H1 (cell line): Measurements from ENCODE around the gene DBX1. TPM values are rescaled to one million over a fixed set of nuclear protein-coding genes. Genes with fewer than 3 reads are reported as not detected.
A peak's percentile ranks its signal among the peaks of the same experiment; 100 is the strongest.

ENCODE experiments used
- CTCF ChIA-PET: fragments of 300-600 bp; sonication (Branson Sonifier 250); formaldehyde crosslinking; loops from one replicate; lab custom pipeline; 2021; ENCODE audit not compliant: partially characterized antibody; lab: Charles Lee
- POLR2A ChIA-PET: fragments of 300-600 bp; sonication (Branson Sonifier 250); formaldehyde crosslinking; loops from one replicate; lab custom pipeline; 2021; ENCODE audit warnings: inconsistent platforms; ENCODE audit not compliant: partially characterized antibody; lab: Charles Lee
- DNase-seq, 2 experiments: peaks; one replicate each; pipeline versions ENCODE4 v3.0.0 to v3.0.0-alpha.2; 2010 to 2022; ENCODE audit warnings: low spot score in 2 of 2, low read depth in 1 of 2, mixed read lengths in 1 of 2
- FAIRE-seq: peaks from 2 replicates; lab custom pipeline; 2011; peaks lifted over from hg19 to GRCh38; lab: Jason Lieb, UNC
- H2AFZ ChIP-seq: 2 replicates; pipeline ENCODE4 v1.8.1; 2012; ENCODE audit warnings: low read length, inconsistent platforms
- H2AK5ac ChIP-seq: 2 replicates; pipeline ENCODE4 v1.6.1; 2013; ENCODE audit warnings: low read depth, low read length
- H2BK120ac ChIP-seq: replicated peaks from 2 replicates; pipeline ENCODE3; 2013; ENCODE audit warnings: low read depth, low read length, inconsistent platforms
- H2BK12ac ChIP-seq: 2 replicates; pipeline ENCODE4 v1.6.1; 2013; ENCODE audit warnings: low read depth, low read length
- H2BK15ac ChIP-seq: 2 replicates; pipeline ENCODE4 v1.6.1; 2013; ENCODE audit warnings: low read length
- H2BK20ac ChIP-seq: 2 replicates; pipeline ENCODE4 v1.6.1; 2013; ENCODE audit warnings: low read length
- H2BK5ac ChIP-seq: 2 replicates; pipeline ENCODE4 v1.6.1; 2013; ENCODE audit warnings: low read depth, low read length
- H3K14ac ChIP-seq: 2 replicates; pipeline ENCODE4 v1.6.1; 2013; ENCODE audit warnings: inconsistent platforms; ENCODE audit not compliant: insufficient read length
- H3K18ac ChIP-seq: 2 replicates; pipeline ENCODE4 v1.6.1; 2013; ENCODE audit warnings: low read length; ENCODE audit errors: extremely low read depth
- H3K23ac ChIP-seq: 2 replicates; pipeline ENCODE4 v1.6.1; 2013; ENCODE audit warnings: inconsistent platforms; ENCODE audit not compliant: insufficient read length
- H3K23me2 ChIP-seq: 2 replicates; pipeline ENCODE4 v1.6.1; 2013; ENCODE audit warnings: low read depth, low read length
- H3K27ac ChIP-seq: 2 replicates; pipeline ENCODE4 v1.6.1; 2011; ENCODE audit warnings: low read depth, low read length, inconsistent platforms
- H3K27me3 ChIP-seq, 4 experiments: replicated peaks in 1 of 4; 1 replicate in 1 of 4; 2 replicates in 3 of 4; pipeline versions ENCODE4 v1.6.1 to v1.8.1; 2011 to 2013; ENCODE audit warnings: low read length in 3 of 4, mild to moderate bottlenecking in 3 of 4, inconsistent platforms in 2 of 4, mixed read lengths in 2 of 4, moderate library complexity in 1 of 4; ENCODE audit not compliant: control insufficient read depth in 3 of 4, insufficient read depth in 3 of 4; ENCODE audit errors: extremely low read depth in 1 of 4
- H3K36me3 ChIP-seq, 4 experiments: 2 replicates each; pipeline versions ENCODE4 v1.6.1 to v1.8.1; 2011 to 2013; ENCODE audit warnings: mild to moderate bottlenecking in 4 of 4, low read length in 3 of 4, moderate library complexity in 2 of 4, control low read depth in 1 of 4, inconsistent platforms in 1 of 4; ENCODE audit not compliant: insufficient read depth in 4 of 4, control insufficient read depth in 2 of 4
- H3K4ac ChIP-seq: replicated peaks from 2 replicates; pipeline ENCODE3; 2013; ENCODE audit warnings: low read length, low read depth, mixed read lengths, inconsistent platforms; ENCODE audit not compliant: insufficient read length
- H3K4me1 ChIP-seq, 4 experiments: replicated peaks in 1 of 4; 1 replicate in 1 of 4; 2 replicates in 3 of 4; pipeline versions ENCODE4 v1.6.1 to v1.8.1; 2011 to 2013; ENCODE audit warnings: low read length in 3 of 4, inconsistent platforms in 2 of 4, mixed read lengths in 1 of 4; ENCODE audit not compliant: insufficient read depth in 4 of 4, control insufficient read depth in 3 of 4
- H3K4me2 ChIP-seq, 2 experiments: 2 replicates each; pipeline versions ENCODE4 v1.6.1 to v1.8.1; 2011 to 2013; ENCODE audit warnings: low read depth in 2 of 2, low read length in 2 of 2, control low read depth in 1 of 2, inconsistent platforms in 1 of 2, mild to moderate bottlenecking in 1 of 2; ENCODE audit not compliant: insufficient read depth in 1 of 2
- H3K4me3 ChIP-seq, 4 experiments: fragments of 200-600, 300-600 bp in 1 of 4; sonication (generic), shearing (Covaris generic), sonication (Bioruptor Twin) in 1 of 4; 2 replicates each; pipeline versions ENCODE4 v1.5.1 to v1.8.1; 2011 to 2016; ENCODE audit warnings: low read length in 4 of 4, low read depth in 3 of 4, control low read depth in 2 of 4, inconsistent platforms in 2 of 4, mild to moderate bottlenecking in 2 of 4, mixed read lengths in 1 of 4, moderate library complexity in 1 of 4; ENCODE audit not compliant: insufficient read depth in 2 of 4; ENCODE audit errors: extremely low read depth in 1 of 4
- H3K56ac ChIP-seq: replicated peaks from 2 replicates; pipeline ENCODE3; 2013; ENCODE audit warnings: low read depth, mild to moderate bottlenecking, mixed read lengths, low read length, inconsistent platforms; ENCODE audit not compliant: insufficient read length
- H3K79me1 ChIP-seq: 2 replicates; pipeline ENCODE4 v1.6.1; 2013; ENCODE audit warnings: low read depth, low read length, control low read depth
- H3K79me2 ChIP-seq, 2 experiments: 2 replicates each; pipeline versions ENCODE4 v1.6.1 to v1.8.1; 2012 to 2013; ENCODE audit warnings: low read length in 2 of 2, mild to moderate bottlenecking in 2 of 2, inconsistent platforms in 1 of 2; ENCODE audit not compliant: insufficient read depth in 2 of 2, control insufficient read depth in 1 of 2
- H3K9ac ChIP-seq, 4 experiments: replicated peaks in 1 of 4; 1 replicate in 1 of 4; 2 replicates in 3 of 4; pipeline versions ENCODE4 v1.6.1 to v1.8.1; 2011 to 2013; ENCODE audit warnings: low read depth in 3 of 4, low read length in 3 of 4, control low read depth in 2 of 4, mild to moderate bottlenecking in 2 of 4, moderate library complexity in 2 of 4, inconsistent platforms in 1 of 4; ENCODE audit errors: extremely low read depth in 1 of 4
- H3K9me3 ChIP-seq, 2 experiments: 2 replicates each; pipeline versions ENCODE4 v1.6.1 to v1.8.1; 2012 to 2013; ENCODE audit warnings: mild to moderate bottlenecking in 2 of 2, moderate library complexity in 2 of 2, control low read depth in 1 of 2, inconsistent platforms in 1 of 2, low read depth in 1 of 2, low read length in 1 of 2, mixed read lengths in 1 of 2; ENCODE audit not compliant: insufficient read depth in 2 of 2
- H4K20me1 ChIP-seq, 2 experiments: replicated peaks in 1 of 2; 2 replicates each; pipeline versions ENCODE3 to v1.8.1; 2011 to 2013; ENCODE audit warnings: inconsistent platforms in 2 of 2, low read length in 2 of 2, mild to moderate bottlenecking in 1 of 2; ENCODE audit not compliant: insufficient read depth in 2 of 2, control insufficient read depth in 1 of 2
- H4K5ac ChIP-seq: 2 replicates; pipeline ENCODE4 v1.6.1; 2013; ENCODE audit warnings: low read length, low read depth, mixed read lengths, inconsistent platforms; ENCODE audit not compliant: insufficient read length
- H4K8ac ChIP-seq: 2 replicates; pipeline ENCODE4 v1.8.0; 2013; ENCODE audit warnings: mild to moderate bottlenecking, moderate library complexity, low read length, inconsistent platforms; ENCODE audit not compliant: insufficient read depth; ENCODE audit errors: extremely low read depth
- H4K91ac ChIP-seq: replicated peaks from 2 replicates; pipeline ENCODE3; 2013; ENCODE audit warnings: low read length, mixed read lengths, inconsistent platforms; ENCODE audit not compliant: insufficient read length
- BACH1 ChIP-seq: IDR thresholded peaks from 2 replicates; pipeline ENCODE4 v1.6.1; 2012; ENCODE audit warnings: low read length, improper control_type of control experiment
- EZH2 ChIP-seq: fragments of 200-600 bp; sonication (generic); IDR thresholded peaks from 2 replicates; pipeline ENCODE4 v1.7.1; 2012; ENCODE audit warnings: low read depth, mild to moderate bottlenecking, moderate library complexity, low read length, inconsistent platforms; ENCODE audit not compliant: severe bottlenecking
- GABPA ChIP-seq: IDR thresholded peaks from 2 replicates; pipeline ENCODE4 v1.6.1; 2011; ENCODE audit warnings: mild to moderate bottlenecking, low read length, moderate library complexity, borderline replicate concordance; ENCODE audit not compliant: insufficient read depth
- GTF2F1 ChIP-seq: IDR thresholded peaks from 2 replicates; pipeline ENCODE4 v1.6.1; 2012; ENCODE audit warnings: low read depth, low read length, improper control_type of control experiment, borderline replicate concordance
- PHF8 ChIP-seq: fragments of 200-600 bp; sonication (generic); conservative IDR thresholded peaks from 2 replicates; pipeline ENCODE4 v1.7.1; 2012; ENCODE audit warnings: low read depth, mild to moderate bottlenecking, inconsistent platforms, low read length, moderate library complexity
- POU5F1 ChIP-seq: IDR thresholded peaks from 2 replicates; pipeline ENCODE4 v1.6.1; 2011; ENCODE audit warnings: low read depth, mild to moderate bottlenecking, low read length, moderate library complexity
- SAP30 ChIP-seq: fragments of 300-600 bp; sonication (generic); IDR thresholded peaks from 2 replicates; pipeline ENCODE4 v1.7.1; 2012; ENCODE audit warnings: low read length, moderate library complexity, mild to moderate bottlenecking, inconsistent platforms; ENCODE audit not compliant: insufficient read depth, insufficient replicate concordance
- TAF1 ChIP-seq: IDR thresholded peaks from 2 replicates; pipeline ENCODE4 v1.6.1; 2011; ENCODE audit warnings: mild to moderate bottlenecking, low read depth, low read length
- TBP ChIP-seq: IDR thresholded peaks from 2 replicates; pipeline ENCODE4 v1.6.1; 2011; ENCODE audit warnings: low read depth, low read length, improper control_type of control experiment
- WGBS, 2 experiments: shearing (Covaris generic) in 1 of 2; methylation state at CpG; one replicate each; pipeline versions ENCODE4 v1.1.6 to v1.1.7; 2013 to 2015; ENCODE audit warnings: low lambda C conversion rate in 2 of 2, mixed read lengths in 2 of 2, inconsistent platforms in 1 of 2, low coverage in 1 of 2, missing lambda C conversion rate in 1 of 2; ENCODE audit not compliant: insufficient replicate concordance in 2 of 2, insufficient coverage in 1 of 2, insufficient read length in 1 of 2; ENCODE audit errors: extremely low coverage in 1 of 2, missing lambda C conversion rate in 1 of 2; 5-methylcytosine and 5-hydroxymethylcytosine counted together
- polyA plus RNA-seq, 7 experiments: library from polyadenylated mRNA; depleted of rRNA in 3 of 7; stranded (reverse) in 5 of 7; unstranded in 2 of 7; fragments of >200 nt in 5 of 7; fragments of 200-250 nt in 2 of 7; gene quantifications; 1 replicate in 5 of 7; 2 replicates in 1 of 7; 4 replicates in 1 of 7; pipeline versions ENCODE4 v1.2.1 to v1.2.3, GENCODE V29; 2011 to 2013; ENCODE audit warnings: missing spikeins in 2 of 7, mixed read lengths in 2 of 7
- total RNA-seq: library from RNA; stranded (reverse); fragmentation: NEBNext Ultra II Directional; extraction: Animal tissue kit (Norgen Biotek cat#: 25700); gene quantifications from 2 replicates; pipeline ENCODE4 v1.2.1, GENCODE V29; 2021
- TF ChIP-seq, protein P1 (sequence below): IDR thresholded peaks from 2 replicates; pipeline ENCODE4 v1.6.1; 2012; ENCODE audit warnings: inconsistent platforms
- TF ChIP-seq, protein P2 (sequence below), 3 experiments: IDR thresholded peaks; 1 replicate in 2 of 3; 2 replicates in 1 of 3; pipeline versions ENCODE4 v1.5.1 to v1.6.1; 2011; ENCODE audit warnings: low read length in 3 of 3, mild to moderate bottlenecking in 3 of 3, inconsistent platforms in 2 of 3, low read depth in 1 of 3, moderate library complexity in 1 of 3; ENCODE audit not compliant: insufficient read depth in 1 of 3; ENCODE audit errors: control extremely low read depth in 1 of 3

The DBX1 gene
- total and polyA plus RNA-seq, 2 of the 8 experiments (the other 6 are each of a cell fraction or from before 2014, with no cell fraction given), result not detected

DNA sequence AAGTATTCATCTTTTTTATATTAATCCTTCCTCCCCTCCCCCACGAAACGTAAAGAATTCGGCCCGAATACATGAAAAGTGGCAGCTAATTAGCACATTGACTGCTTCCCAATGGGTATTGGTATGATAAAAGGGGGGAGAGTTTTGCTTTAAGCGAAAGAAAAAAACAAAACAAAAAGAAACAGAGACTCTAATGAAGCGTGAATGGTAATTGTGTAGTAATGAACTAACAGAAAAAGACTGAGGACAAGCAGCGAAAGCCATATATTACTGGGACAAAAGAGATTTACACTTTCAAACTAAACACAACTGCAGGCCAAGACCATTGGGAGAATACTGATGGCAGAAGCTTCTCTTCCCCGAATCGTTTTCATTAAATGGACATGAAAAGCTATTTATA is 2.5 kb downstream of the DBX1 start:
- H4K20me1 ChIP-seq, result peaks cover 8 to 13% of the 10 kb centered on the region in 2 experiments
- H3K9me3 ChIP-seq, result no peaks in the 10 kb centered on the region
- no peak overlapping the region for H3K56ac ChIP-seq
- ChIA-PET POLR2A (no interaction called here), CTCF (interaction anchor here (1.0 to 2.1 kb wide), 3 partner anchors 20 to 211 kb away, joined by 3 to 8 read pairs (median 3); no protein-coding TSS in a partner anchor)
- H2AFZ ChIP-seq, result no peak overlapping the region
- FAIRE-seq (no peak), DNase-seq (no peak)
- H4K8ac ChIP-seq, result no peak overlapping the region
- WGBS, 2 experiments, result 2% methylated on average over 9 of the region's 9 CpGs; no CpG with 5 or more reads in 1 of the 2 experiments
- H3K4me1 ChIP-seq, result peaks cover 14 to 51% (median 21%) of the 10 kb centered on the region in 4 experiments
- no peaks in the 10 kb centered on the region for H3K36me3 ChIP-seq
- H3K23ac ChIP-seq, result no peak overlapping the region
- no peaks in the 10 kb centered on the region for H3K79me1 ChIP-seq
- no peak overlapping the region for H3K18ac ChIP-seq
- peaks cover 53 to 83% (median 79%) of the 10 kb centered on the region in 4 experiments for H3K27me3 ChIP-seq
- no peak overlapping the region for H2BK15ac ChIP-seq
- H3K9ac ChIP-seq, result no peak overlapping the region
- no peak overlapping the region for H4K91ac ChIP-seq
- H3K4ac ChIP-seq, result no peak overlapping the region
- H3K4me2 ChIP-seq, result peak overlapping the region; percentile 7 to 78; a peak in 1 of 4 replicates
- peak overlapping the region; percentile 7 to 76 (median 57); a peak in 5 of 8 replicates for H3K4me3 ChIP-seq
- H3K14ac ChIP-seq, result no peak overlapping the region
- H3K79me2 ChIP-seq, result no peaks in the 10 kb centered on the region
- H2BK20ac ChIP-seq, result no peak overlapping the region
- H2AK5ac ChIP-seq, result no peak overlapping the region
- H2BK5ac ChIP-seq, result no peak overlapping the region
- no peak overlapping the region for H3K27ac ChIP-seq
- no peak overlapping the region for H2BK120ac ChIP-seq
- peaks cover 20% of the 10 kb centered on the region; the same call in 1 of the 2 replicates for H3K23me2 ChIP-seq
- H2BK12ac ChIP-seq, result no peak overlapping the region
- H4K5ac ChIP-seq, result no peak overlapping the region
- TF ChIP-seq, protein P1, sequence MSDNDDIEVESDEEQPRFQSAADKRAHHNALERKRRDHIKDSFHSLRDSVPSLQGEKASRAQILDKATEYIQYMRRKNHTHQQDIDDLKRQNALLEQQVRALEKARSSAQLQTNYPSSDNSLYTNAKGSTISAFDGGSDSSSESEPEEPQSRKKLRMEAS, result no peak
- no peak for TF ChIP-seq TBP
- no peak for TF ChIP-seq SAP30
- no peak for TF ChIP-seq PHF8
- TF ChIP-seq, protein P2, sequence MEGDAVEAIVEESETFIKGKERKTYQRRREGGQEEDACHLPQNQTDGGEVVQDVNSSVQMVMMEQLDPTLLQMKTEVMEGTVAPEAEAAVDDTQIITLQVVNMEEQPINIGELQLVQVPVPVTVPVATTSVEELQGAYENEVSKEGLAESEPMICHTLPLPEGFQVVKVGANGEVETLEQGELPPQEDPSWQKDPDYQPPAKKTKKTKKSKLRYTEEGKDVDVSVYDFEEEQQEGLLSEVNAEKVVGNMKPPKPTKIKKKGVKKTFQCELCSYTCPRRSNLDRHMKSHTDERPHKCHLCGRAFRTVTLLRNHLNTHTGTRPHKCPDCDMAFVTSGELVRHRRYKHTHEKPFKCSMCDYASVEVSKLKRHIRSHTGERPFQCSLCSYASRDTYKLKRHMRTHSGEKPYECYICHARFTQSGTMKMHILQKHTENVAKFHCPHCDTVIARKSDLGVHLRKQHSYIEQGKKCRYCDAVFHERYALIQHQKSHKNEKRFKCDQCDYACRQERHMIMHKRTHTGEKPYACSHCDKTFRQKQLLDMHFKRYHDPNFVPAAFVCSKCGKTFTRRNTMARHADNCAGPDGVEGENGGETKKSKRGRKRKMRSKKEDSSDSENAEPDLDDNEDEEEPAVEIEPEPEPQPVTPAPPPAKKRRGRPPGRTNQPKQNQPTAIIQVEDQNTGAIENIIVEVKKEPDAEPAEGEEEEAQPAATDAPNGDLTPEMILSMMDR (IDR thresholded peaks at IDR 0.05; ENCODE audit: control extremely low read depth in 1 of 3, insufficient read depth in 1 of 3, low read depth in 1 of 3, low read length in 3 of 3), result no peak
- no peak for TF ChIP-seq POU5F1
- no peak for TF ChIP-seq EZH2
- TF ChIP-seq BACH1, result no peak
- TF ChIP-seq GABPA, result no peak
- TF ChIP-seq TAF1, result no peak
- no peak for TF ChIP-seq GTF2F1
